CMK (cell line): ENCODE measurements around the gene RAD51B.
A peak's percentile ranks its signal among the peaks of the same experiment; 100 is the strongest.

Experiments
- DNase-seq: peaks from one replicate; pipeline ENCODE4 v3.0.0-alpha.2; 2010; ENCODE audit warnings: low read depth

RAD51B gene

GRCh38 chr14:68234101-68234905, 414.7 kb downstream of the RAD51B start:
- DNase-seq, result no peak

DNA sequence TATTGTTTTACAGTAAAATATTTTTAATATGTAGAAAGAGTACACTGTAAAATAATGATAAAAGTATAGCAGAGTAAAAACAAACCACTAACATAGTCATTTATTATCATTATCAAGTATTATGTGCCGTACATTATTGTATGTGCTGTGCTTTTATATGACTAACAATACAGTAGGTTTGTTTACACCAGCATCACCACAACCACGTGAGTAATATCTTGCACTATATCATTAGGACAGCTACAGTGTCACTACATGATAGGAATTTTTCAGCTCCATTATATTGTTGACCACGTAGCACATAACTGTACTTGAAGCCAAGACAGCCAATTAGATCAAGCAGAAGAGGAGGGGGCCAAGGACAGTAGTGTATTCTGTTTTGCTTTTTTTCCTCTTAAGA, 415.4 kb downstream of the RAD51B start:
- DNase-seq, result no peak

DNA sequence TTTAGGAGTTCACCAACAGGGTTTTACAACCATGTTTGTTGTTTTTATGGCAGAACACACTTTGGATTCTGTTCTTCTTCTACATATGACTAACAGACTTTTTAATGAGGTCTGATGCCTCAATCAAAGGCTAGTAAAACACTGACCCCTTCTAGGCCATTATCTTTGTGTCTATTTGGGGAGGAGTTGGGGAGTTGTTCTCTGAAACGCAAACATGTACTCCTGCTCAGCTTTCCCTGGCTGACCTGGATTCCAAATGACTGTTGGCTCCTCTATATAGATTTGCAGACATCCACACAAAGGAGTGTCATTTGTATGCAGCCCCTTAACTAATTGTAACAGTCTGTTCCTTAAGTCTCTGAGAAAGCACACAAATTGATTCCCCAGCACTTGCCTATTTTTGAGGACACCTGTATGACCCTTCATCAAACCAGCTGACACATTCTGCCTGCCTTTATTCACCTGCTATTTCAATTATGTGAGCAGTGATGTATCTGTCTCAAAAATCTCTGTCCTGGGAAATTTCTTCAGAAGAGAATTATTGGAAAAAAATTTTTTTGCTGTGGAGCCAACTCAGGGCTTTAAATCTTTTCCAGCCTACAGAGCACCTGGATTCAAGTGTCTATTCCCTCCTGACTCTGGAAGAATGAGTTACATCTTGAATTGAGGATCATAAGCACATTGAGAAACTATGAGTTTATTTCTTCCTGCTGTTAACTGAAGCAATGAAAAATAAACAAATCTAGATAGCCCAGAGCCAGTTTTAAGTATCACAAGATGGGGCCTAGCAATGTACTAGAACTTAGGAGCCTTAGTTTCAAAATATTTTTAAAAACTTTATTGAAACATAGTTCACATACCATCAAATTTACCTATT, 417.2 kb downstream of the RAD51B start:
- DNase-seq, result no peak

GRCh38 chr14:68238551-68238950, 419.0 kb downstream of the RAD51B start:
- DNase-seq, result no peak

DNA sequence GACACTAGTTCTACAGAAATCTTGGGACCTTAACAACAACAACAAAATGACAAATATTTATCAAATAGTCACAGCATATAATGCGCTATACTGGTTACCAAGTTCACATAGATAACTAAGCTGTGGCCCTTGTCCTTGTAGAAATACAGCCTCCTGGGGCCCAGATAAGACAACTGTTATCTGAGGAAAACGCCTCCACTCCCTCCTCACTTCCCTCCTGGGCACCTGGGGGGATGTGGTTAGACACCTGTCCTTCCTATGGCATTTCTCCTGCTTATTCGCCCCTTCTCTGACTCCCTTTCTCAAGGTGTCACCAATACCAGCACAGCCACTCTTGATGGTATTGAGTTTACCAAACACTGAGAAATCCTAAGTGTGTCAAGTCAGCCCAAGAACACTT, 419.4 kb downstream of the RAD51B start:
- DNase-seq, result no peak

GRCh38 chr14:68239988-68240771, 420.6 kb downstream of the RAD51B start:
- no peak for DNase-seq

DNA sequence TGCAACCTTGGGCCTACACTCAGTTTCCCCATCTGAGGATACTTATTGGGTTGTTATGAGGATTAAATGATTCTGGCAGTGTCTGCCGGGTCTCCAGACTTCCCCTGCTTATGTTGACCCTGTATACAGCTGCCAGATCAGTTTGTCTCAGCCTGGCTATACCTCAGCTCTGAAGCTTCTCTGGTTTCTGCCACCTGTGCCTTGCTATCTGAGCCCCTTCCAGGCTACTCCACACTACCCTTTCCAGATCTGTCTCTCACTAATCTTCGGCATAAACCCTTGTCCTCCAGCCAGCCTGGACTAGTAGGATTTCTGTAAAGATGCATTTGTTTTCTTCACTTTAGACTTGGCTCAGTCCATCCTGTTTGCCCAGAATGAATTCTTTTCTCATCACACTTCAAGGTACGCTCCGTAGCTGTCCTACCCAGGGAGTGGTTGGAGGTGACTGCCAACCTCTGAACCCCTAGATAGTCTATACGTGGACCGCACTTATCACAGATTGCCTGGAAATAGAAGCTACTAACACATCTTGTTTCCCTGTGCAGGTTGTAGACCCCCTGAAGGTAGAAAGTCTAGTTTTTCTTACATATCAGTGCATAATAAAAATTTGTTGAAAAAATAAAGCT, 422.4 kb downstream of the RAD51B start:
- DNase-seq, result no peak

- no peak for DNase-seq
Observed at GRCh38 chr14:68243450-68244010, 424.0 kb downstream of the RAD51B start.

DNA sequence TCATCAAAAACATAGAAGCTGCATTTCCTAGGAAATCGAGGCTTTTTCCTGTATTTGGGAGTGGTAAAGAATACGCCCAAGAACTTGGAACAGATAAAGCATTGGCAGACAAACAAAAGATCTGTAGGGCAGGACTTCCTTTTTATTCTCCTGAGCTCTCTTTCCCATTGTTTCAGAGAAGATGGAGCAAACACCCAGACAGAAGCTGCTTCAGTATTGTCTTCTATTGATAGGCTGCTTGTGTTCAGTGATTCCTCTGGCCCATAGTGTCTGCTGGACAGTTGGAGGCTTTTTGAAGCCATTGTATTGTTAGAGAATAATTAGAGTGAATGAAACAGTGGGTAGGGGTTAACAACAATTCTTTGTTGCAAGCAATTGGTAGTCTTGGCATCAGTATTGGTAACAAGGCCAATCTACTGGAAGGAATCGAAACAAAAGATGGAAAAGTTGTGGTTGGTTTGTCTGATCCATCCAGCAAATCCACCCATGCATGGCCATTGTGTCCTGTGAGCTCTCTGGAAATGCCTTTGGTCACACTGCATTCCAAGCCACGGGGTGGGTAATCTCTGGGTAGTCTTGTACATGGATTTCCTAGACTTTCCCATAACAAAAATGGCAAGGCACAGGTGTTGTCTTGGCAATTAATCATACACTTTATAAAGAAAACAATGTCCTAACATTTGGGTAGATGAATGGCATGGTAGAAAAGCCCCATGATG, 424.8 kb downstream of the RAD51B start:
- no peak for DNase-seq

DNA sequence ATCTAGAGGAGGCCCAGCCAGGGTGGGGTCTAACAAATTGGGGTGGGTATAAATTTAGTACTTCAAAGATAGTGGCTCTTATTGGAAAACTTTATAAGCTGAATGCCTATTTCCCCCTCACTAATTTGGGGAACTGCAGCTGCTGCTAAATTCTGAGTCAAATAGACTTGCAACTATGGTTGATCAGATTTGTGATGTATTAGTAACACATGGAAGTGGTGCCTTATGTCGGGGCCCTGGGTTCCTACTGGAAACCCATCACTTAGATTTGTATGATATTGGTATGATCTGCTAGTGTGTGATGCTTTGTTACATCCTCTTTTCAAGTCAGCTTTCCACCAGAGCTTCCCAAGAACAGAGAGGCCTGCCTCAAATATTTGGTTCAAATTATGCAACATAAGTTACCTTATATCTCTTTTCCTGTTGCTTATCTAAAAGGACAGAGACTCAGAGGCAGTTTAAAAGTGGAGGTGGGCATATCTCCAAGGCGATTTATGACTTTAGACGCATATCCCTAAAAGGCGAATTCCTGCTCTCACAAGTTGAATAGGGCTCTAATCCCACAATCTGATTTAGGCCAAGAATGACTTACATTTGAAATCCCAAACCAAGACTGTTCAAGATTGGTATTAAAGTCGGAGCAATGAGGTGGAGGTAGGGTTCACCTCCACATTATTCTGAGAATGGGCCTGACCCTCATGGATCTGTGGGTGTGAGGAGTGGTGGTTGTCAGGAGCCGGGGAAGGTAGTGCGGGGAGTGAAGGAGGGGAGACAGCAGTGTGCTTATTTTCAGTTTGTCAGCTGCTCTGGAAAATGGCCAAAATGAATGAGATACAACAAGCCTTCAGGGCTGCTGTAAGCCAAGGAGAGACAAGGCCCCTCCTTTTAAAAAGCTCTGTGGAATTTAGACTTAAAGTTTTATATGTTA, 425.8 kb downstream of the RAD51B start:
- DNase-seq, result no peak

- DNase-seq, result no peak
Observed at GRCh38 chr14:68246074-68246785, 426.7 kb downstream of the RAD51B start.

DNA sequence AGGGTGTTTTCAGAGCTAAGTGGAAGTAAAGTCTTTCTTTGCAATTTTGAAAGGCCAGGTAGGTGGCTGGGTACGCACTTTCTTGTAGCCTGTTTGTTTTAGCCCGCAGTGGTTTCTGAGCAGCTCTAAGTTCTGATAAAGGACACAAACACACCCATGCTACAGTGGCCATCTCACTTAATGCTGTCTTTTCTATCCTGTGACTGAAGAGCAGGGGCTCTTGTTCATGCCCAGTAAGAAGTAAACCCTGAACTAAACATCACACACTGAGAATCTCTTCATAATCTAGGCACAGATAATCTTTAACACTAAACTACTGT, 427.2 kb downstream of the RAD51B start:
- no peak for DNase-seq

- DNase-seq, result no peak
Observed at GRCh38 chr14:68247274-68247673, 427.7 kb downstream of the RAD51B start.

- no peak for DNase-seq
Observed at GRCh38 chr14:68247676-68248268, 428.2 kb downstream of the RAD51B start.

GRCh38 chr14:68248481-68249255, 429.1 kb downstream of the RAD51B start:
- peak; percentile 8 for DNase-seq

DNA sequence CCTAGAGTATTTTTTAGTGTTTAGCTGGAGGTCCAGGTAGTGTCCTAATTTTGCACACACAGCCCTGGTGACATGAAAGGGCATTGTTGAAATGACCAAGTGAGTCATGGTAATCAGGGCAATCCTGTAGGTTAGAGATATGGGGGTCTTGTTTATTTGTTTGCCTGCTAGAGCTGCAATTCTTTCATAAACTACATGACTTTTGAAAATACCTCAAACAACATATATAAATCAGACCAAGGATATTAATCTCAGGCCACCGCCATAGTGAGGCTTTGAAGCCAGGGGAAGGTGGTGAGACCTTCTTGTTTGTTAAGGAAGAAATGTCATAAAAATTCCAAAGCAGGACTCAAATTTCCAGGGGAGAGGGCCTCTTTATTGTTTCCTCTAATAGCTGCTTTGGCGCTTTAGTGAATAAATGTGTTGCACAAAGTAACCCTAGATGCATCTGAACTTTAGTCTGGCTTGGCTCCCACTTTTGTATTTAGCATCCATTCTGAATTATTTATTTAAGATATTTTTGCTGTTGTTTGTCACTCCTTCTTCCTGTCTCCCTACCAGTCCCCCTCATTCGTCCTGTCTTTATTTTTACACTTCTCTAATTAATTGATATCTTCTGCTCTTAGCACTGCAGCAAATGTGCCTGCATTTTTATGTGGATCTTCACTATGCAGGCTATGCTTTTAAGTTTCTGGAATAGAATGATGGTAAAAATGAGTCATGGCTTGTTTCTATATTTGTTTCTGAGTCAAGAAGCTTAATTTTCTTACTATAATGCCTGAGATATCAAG, 430.3 kb downstream of the RAD51B start:
- DNase-seq, result no peak
